ENCODE results near the gene ORM1. TPM values are rescaled to one million over a fixed set of nuclear protein-coding genes. Genes with fewer than 3 reads are reported as not detected.

Gene ORM1
- total RNA-seq, 4 donors from 2014 or later = 1.6 TPM; not detected in 3

DNA sequence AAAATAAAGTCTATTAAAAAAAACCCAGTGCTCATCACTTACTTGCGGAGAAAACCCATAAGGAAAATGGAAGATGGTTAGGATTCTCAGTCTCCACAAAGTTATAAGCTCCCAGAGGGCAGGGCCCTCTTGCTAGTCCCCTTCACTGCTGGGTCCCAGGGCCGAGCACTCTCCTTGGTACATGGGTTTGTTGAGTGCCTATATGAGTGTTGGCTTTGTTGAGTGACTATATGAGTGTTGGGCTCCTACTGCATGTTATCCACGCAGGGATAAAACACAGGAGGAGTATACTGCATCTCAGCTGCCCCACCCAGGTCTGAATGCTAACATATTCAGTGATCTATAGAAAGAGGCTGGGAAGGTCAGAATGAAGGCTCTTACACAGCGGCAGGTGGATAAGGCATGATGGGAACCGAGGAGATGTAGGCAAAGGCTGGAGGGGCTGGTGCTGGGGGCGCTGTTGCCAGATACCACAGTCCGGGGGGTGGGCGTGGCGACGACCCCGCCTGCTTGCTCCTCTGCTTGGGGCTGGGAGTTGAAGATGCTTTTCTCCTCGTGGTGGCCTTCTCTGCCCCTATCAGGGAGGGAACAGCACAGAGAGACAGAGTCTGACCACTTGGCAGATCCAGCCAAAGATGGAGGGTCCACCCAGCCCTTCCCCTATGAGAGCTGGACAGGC lies 18.4 kb downstream of the ORM1 start:
- Histone ChIP-seq H3K4me3 (no peak overlapping the region), H3K36me3 (peaks cover 0 to 100% of the 10 kb centered on the region in 2 donors), H3K9me3 (no peaks in the 10 kb centered on the region), H3K4me1 (no peaks in the 10 kb centered on the region), H3K27ac (no peak overlapping the region), H3K27me3 (no peaks in the 10 kb centered on the region)
- 84 to 91% methylated on average over 3 to 9 of the region's 12 CpGs for WGBS, 2 donors (ENCODE audit: low coverage in 1 of 2)
- ATAC-seq = no peak
- TF ChIP-seq, protein P1, sequence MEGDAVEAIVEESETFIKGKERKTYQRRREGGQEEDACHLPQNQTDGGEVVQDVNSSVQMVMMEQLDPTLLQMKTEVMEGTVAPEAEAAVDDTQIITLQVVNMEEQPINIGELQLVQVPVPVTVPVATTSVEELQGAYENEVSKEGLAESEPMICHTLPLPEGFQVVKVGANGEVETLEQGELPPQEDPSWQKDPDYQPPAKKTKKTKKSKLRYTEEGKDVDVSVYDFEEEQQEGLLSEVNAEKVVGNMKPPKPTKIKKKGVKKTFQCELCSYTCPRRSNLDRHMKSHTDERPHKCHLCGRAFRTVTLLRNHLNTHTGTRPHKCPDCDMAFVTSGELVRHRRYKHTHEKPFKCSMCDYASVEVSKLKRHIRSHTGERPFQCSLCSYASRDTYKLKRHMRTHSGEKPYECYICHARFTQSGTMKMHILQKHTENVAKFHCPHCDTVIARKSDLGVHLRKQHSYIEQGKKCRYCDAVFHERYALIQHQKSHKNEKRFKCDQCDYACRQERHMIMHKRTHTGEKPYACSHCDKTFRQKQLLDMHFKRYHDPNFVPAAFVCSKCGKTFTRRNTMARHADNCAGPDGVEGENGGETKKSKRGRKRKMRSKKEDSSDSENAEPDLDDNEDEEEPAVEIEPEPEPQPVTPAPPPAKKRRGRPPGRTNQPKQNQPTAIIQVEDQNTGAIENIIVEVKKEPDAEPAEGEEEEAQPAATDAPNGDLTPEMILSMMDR (IDR thresholded peaks at IDR 0.05) = no peak
- TF ChIP-seq POLR2AphosphoS5 (IDR thresholded peaks at IDR 0.05) = no peak
- TF ChIP-seq EP300 (IDR thresholded peaks at IDR 0.05) = no peak
- TF ChIP-seq POLR2A (IDR thresholded peaks at IDR 0.05) = no peak

DNA sequence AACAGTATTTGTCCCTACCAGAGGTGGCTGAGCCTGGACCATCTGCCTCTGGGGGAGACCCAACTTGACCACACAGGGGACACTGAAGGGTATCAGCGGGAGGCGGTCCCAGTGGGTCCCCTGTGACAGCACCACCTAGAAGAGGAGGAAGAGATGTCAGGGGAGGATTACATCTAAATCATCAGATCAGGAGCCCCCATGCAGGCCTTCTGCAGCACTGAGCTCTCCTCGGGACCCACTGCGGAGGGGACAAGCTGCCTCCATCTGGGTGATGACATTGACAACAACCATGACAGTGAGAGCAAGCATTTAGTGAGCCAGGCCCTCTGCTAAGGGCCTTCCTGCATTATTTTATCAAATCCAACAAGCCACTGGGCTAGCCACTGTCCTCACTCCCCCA lies 19.1 kb downstream of the ORM1 start:
- no peak for TF ChIP-seq POLR2A (IDR thresholded peaks at IDR 0.05)
- TF ChIP-seq, protein P1 (IDR thresholded peaks at IDR 0.05) = no peak
- TF ChIP-seq POLR2AphosphoS5 (IDR thresholded peaks at IDR 0.05) = no peak
- no peak for TF ChIP-seq EP300 (IDR thresholded peaks at IDR 0.05)
- Histone ChIP-seq H3K27me3 (no peaks in the 10 kb centered on the region), H3K9me3 (no peaks in the 10 kb centered on the region), H3K36me3 (peaks cover 0 to 100% of the 10 kb centered on the region in 2 donors), H3K27ac (no peak overlapping the region), H3K4me3 (no peak overlapping the region), H3K4me1 (no peaks in the 10 kb centered on the region)
- WGBS, 2 donors (ENCODE audit: low coverage in 1 of 2) = no CpG with 5 or more reads among the region's 4 CpGs
- ATAC-seq = no peak

DNA sequence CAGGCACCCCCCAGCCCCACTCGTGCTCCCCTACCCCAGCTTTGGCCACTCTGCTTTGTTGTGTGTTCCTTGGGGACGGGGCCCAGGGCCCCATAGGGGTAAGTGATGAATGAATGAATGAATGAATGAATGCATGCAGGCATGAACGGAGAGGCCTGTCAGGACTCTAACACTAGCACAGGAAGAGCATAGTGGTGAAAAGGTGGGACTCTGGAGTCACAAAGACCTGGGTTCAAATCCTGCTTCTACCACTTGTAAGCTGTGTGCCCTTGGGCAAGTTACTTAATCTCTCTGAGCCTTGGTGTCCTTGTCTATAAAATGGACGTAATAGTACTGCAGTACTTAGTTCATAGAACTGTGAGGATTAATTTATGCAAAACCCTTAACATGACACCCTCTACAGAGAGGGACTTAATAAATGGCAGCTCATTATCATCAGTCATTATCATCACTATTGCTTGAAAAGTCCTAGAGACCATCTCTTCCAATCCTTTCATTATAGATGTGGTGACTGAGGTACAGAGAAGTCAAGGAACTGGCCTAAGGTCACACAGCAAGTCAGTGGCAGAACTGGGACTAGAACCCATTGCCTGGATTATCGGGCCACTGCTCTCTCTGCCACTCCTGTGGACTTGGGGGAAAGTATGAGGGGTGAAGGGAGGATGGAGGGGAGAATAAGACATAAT lies 20.0 kb downstream of the ORM1 start:
- ATAC-seq = no peak
- TF ChIP-seq EP300 (IDR thresholded peaks at IDR 0.05) (no peak), POLR2AphosphoS5 (IDR thresholded peaks at IDR 0.05) (no peak)
- TF ChIP-seq, protein P1 (IDR thresholded peaks at IDR 0.05) = no peak
- no peak overlapping the region for H3K27ac ChIP-seq

DNA sequence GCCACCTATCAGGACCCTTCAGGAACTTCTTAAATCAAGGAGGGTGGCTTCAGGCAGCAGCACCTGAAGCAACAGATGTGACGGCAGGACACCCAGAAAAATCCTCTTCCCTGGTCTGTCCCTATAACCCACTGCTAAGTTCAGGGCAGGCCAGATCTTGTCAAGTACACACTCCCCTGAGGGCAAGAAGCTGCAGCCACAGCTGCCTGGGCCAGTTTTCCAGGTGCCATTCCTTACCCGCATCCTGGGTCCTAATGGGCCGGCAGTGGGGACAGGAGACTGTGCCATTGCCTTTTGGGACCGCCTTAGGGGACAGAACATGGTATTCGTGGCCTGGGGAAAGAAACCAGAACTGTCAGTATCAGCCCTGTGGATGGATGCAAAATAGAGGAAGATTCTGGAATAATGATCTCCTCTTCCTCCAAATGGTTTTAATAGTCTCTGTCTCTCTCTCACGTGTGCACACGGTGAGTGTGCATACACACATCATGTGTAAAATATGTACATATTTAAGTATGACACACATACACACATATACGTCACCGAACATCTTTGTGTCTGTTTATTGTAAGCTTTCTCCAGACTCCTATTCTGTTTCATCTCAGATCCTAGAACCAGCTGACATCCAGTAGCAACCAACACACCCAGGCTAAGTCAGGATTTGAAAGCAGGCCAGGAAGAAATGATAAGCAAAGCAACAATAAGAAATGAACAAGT lies 20.7 kb downstream of the ORM1 start:
- WGBS, 2 donors (ENCODE audit: low coverage in 1 of 2) = 80 to 88% methylated on average over 3 to 8 of the region's 9 CpGs

More for the DNA sequence above, 20.0 kb downstream of the ORM1 start:
- no peak overlapping the region for H3K4me3 ChIP-seq
- no peaks in the 10 kb centered on the region for H3K27me3 ChIP-seq
- no peaks in the 10 kb centered on the region for H3K4me1 ChIP-seq
- H3K9me3 ChIP-seq = no peaks in the 10 kb centered on the region
- WGBS, 2 donors (ENCODE audit: low coverage in 1 of 2) = 81 to 85% methylated on average over 2 of the region's 5 CpGs
- H3K36me3 ChIP-seq = peaks cover 0 to 100% of the 10 kb centered on the region in 2 donors

DNA sequence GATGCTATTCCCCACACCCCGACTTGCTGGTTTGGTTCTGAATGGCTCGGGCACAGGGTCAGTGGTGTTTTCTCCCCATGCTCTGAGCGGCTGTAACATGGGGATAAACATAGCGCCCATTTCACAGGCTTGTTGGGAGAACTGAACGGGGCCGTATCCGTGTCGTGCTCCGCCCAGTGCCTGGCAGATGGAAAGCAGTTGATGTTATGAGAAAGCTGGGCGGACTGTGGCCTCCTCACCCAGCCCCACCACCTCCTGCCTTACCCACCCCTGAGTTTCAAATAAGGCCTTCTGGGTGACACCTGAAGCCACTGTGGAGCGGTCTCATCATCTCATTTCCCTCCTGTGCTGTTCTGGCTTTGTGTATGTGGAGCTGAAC lies 21.3 kb downstream of the ORM1 start:
- ATAC-seq = no peak
- Histone ChIP-seq H3K36me3 (peaks cover 0 to 100% of the 10 kb centered on the region in 2 donors), H3K9me3 (no peaks in the 10 kb centered on the region), H3K27ac (no peak overlapping the region), H3K4me3 (no peak overlapping the region), H3K4me1 (peaks cover 0 to 11% (median 4%) of the 10 kb centered on the region in 3 donors), H3K27me3 (no peaks in the 10 kb centered on the region)
- TF ChIP-seq POLR2AphosphoS5 (IDR thresholded peaks at IDR 0.05) = no peak
- no peak for TF ChIP-seq EP300 (IDR thresholded peaks at IDR 0.05)
- TF ChIP-seq, protein P1 (IDR thresholded peaks at IDR 0.05) = no peak
- no peak for TF ChIP-seq POLR2A (IDR thresholded peaks at IDR 0.05)
- WGBS, 2 donors (ENCODE audit: low coverage in 1 of 2) = 92 to 100% methylated on average over 1 to 7 of the region's 11 CpGs

More for the DNA sequence above, 20.7 kb downstream of the ORM1 start:
- H3K4me3 ChIP-seq = no peak overlapping the region
- no peaks in the 10 kb centered on the region for H3K9me3 ChIP-seq
- peaks cover 0 to 100% of the 10 kb centered on the region in 2 donors for H3K36me3 ChIP-seq
- ATAC-seq = no peak
- TF ChIP-seq POLR2A (IDR thresholded peaks at IDR 0.05) (no peak), EP300 (IDR thresholded peaks at IDR 0.05) (no peak)
- peaks cover 0 to 5% (median 2%) of the 10 kb centered on the region in 3 donors for H3K4me1 ChIP-seq
- H3K27ac ChIP-seq = no peak overlapping the region
- no peaks in the 10 kb centered on the region for H3K27me3 ChIP-seq
